ES-I3 (cell line): ENCODE measurements around the gene HOXA11.

Experiments
- H3K36me3 ChIP-seq: 2 replicates; pipeline ENCODE4 v1.6.1; 2013; ENCODE audit warnings: mild to moderate bottlenecking, low read length, control low read depth, moderate library complexity; ENCODE audit not compliant: insufficient read depth
- H3K4me1 ChIP-seq: 2 replicates; pipeline ENCODE4 v1.6.1; 2013; ENCODE audit warnings: mild to moderate bottlenecking, control low read depth, low read length; ENCODE audit not compliant: insufficient read depth
- H3K9ac ChIP-seq: 2 replicates; pipeline ENCODE4 v1.6.1; 2013; ENCODE audit warnings: low read depth, mild to moderate bottlenecking, low read length, moderate library complexity
- H3K9me3 ChIP-seq: 2 replicates; pipeline ENCODE4 v1.6.1; 2013; ENCODE audit warnings: mild to moderate bottlenecking, low read length, moderate library complexity; ENCODE audit not compliant: control insufficient read depth, insufficient read depth

The HOXA11 gene

GRCh38 chr7:27151931-27152815 is 32.9 kb downstream of the HOXA11 start, which contains the start of gene HOXA3:
Gene HOXA3 (minus strand): TSS chr7:27152583. CDS start chr7:27110640, 41,943 bp downstream.
- Histone ChIP-seq H3K9me3 (peaks cover 3% of the 10 kb centered on the region; the same call in 1 of the 2 replicates), H3K4me1 (no peaks in the 10 kb centered on the region), H3K36me3 (no peaks in the 10 kb centered on the region), H3K9ac (no peak within 1 kb of the TSS)

- Histone ChIP-seq H3K9ac (no peak overlapping the region; the same call in 1 of the 2 replicates), H3K36me3 (no peaks in the 10 kb centered on the region), H3K9me3 (peaks cover 3% of the 10 kb centered on the region; the same call in 1 of the 2 replicates), H3K4me1 (no peaks in the 10 kb centered on the region)
These were observed 33.6 kb downstream of the HOXA11 start for GRCh38 chr7:27151341-27151930.

GRCh38 chr7:27150568-27151340 is 34.3 kb downstream of the HOXA11 start:
- Histone ChIP-seq H3K4me1 (no peaks in the 10 kb centered on the region), H3K9ac (peak overlapping the region; percentile 31; the same call in 1 of the 2 replicates), H3K9me3 (no peaks in the 10 kb centered on the region), H3K36me3 (no peaks in the 10 kb centered on the region)

- Histone ChIP-seq H3K9me3 (no peaks in the 10 kb centered on the region), H3K4me1 (no peaks in the 10 kb centered on the region), H3K36me3 (no peaks in the 10 kb centered on the region), H3K9ac (no peak overlapping the region; the same call in 1 of the 2 replicates)
These were observed 35.0 kb downstream of the HOXA11 start for GRCh38 chr7:27149842-27150567.

GRCh38 chr7:27148756-27149641 is 36.0 kb downstream of the HOXA11 start:
- H3K9me3 ChIP-seq: no peaks in the 10 kb centered on the region
- H3K4me1 ChIP-seq: no peaks in the 10 kb centered on the region
- no peaks in the 10 kb centered on the region for H3K36me3 ChIP-seq
- H3K9ac ChIP-seq: no peak overlapping the region

GRCh38 chr7:27148031-27148755 is 36.8 kb downstream of the HOXA11 start:
- H3K9ac ChIP-seq: no peak overlapping the region
- no peaks in the 10 kb centered on the region for H3K9me3 ChIP-seq
- no peaks in the 10 kb centered on the region for H3K4me1 ChIP-seq
- no peaks in the 10 kb centered on the region for H3K36me3 ChIP-seq

- no peak within 1 kb of the TSS; the same call in 1 of the 2 replicates for H3K9ac ChIP-seq
- no peaks in the 10 kb centered on the region for H3K4me1 ChIP-seq
- no peaks in the 10 kb centered on the region for H3K36me3 ChIP-seq
- no peaks in the 10 kb centered on the region for H3K9me3 ChIP-seq
These were observed 37.6 kb downstream of the HOXA11 start, which contains the start of gene HOXA6 for GRCh38 chr7:27147199-27148030. Gene HOXA6 (minus strand): TSS chr7:27147774. CDS start chr7:27147749, 25 bp downstream.

GRCh38 chr7:27146491-27147198 is 38.4 kb downstream of the HOXA11 start:
- Histone ChIP-seq H3K4me1 (0 out of 2 replicates have a peak, but pooled peaks cover 2% of the 10 kb centered on the region), H3K9ac (no peak overlapping the region)

GRCh38 chr7:27145914-27146412 is 39.1 kb downstream of the HOXA11 start:
- Histone ChIP-seq H3K36me3 (no peaks in the 10 kb centered on the region), H3K9ac (no peak overlapping the region), H3K4me1 (0 out of 2 replicates have a peak, but pooled peaks cover 4% of the 10 kb centered on the region), H3K9me3 (no peaks in the 10 kb centered on the region)

More at GRCh38 chr7:27146491-27147198, 38.4 kb downstream of the HOXA11 start:
- no peaks in the 10 kb centered on the region for H3K36me3 ChIP-seq
- H3K9me3 ChIP-seq: no peaks in the 10 kb centered on the region

- Histone ChIP-seq H3K36me3 (no peaks in the 10 kb centered on the region), H3K9ac (no peak overlapping the region), H3K9me3 (no peaks in the 10 kb centered on the region), H3K4me1 (0 out of 2 replicates have a peak, but pooled peaks cover 4% of the 10 kb centered on the region)
These were observed 39.7 kb downstream of the HOXA11 start for GRCh38 chr7:27145165-27145913.

- Histone ChIP-seq H3K9ac (no peak overlapping the region), H3K4me1 (0 out of 2 replicates have a peak, but pooled peaks cover 4% of the 10 kb centered on the region), H3K9me3 (no peaks in the 10 kb centered on the region), H3K36me3 (no peaks in the 10 kb centered on the region)
These were observed 40.3 kb downstream of the HOXA11 start for GRCh38 chr7:27144781-27145164.
